Nephron progenitor cell (in vitro differentiated cells): ENCODE results near the gene CDK6.

Experiments used
- DNase-seq: peaks from one replicate; pipeline ENCODE4 v3.0.0; 2021
- H3K27ac Mint-ChIP-seq: 2 replicates; pipeline ENCODE4 v1.8.0; 2021; ENCODE audit warnings: mild to moderate bottlenecking, moderate library complexity, mixed read lengths
- H3K27me3 Mint-ChIP-seq: 2 replicates; pipeline ENCODE4 v1.8.0; 2021; ENCODE audit warnings: mild to moderate bottlenecking, low read depth, mixed read lengths; ENCODE audit not compliant: poor library complexity
- H3K36me3 Mint-ChIP-seq: 2 replicates; pipeline ENCODE4 v1.8.0; 2021; ENCODE audit warnings: low read depth, mixed read lengths
- H3K4me1 Mint-ChIP-seq: 2 replicates; pipeline ENCODE4 v1.8.0; 2021; ENCODE audit warnings: mixed read lengths
- H3K4me3 Mint-ChIP-seq: 2 replicates; pipeline ENCODE4 v1.8.0; 2021; ENCODE audit warnings: mild to moderate bottlenecking, moderate library complexity, mixed read lengths
- H3K9me3 Mint-ChIP-seq: 2 replicates; pipeline ENCODE4 v1.8.0; 2021; ENCODE audit warnings: mild to moderate bottlenecking, moderate library complexity, mixed read lengths
- CTCF ChIP-seq: fragments of 200-600 bp; sonication (generic); IDR thresholded peaks from 2 replicates; pipeline ENCODE4 v1.5.0; 2021; ENCODE audit warnings: antibody characterized with exemption

CDK6 gene

GRCh38 chr7:92624298-92624996 is 211.9 kb downstream of the CDK6 start:
- Mint-ChIP-seq H3K36me3 (peaks cover 47% of the 10 kb centered on the region), H3K4me1 (peaks cover 10% of the 10 kb centered on the region), H3K9me3 (peaks cover 25% of the 10 kb centered on the region), H3K4me3 (no peak overlapping the region), H3K27me3 (peaks cover 2% of the 10 kb centered on the region), H3K27ac (no peak overlapping the region)
- DNase-seq = no peak
- no peak for TF ChIP-seq CTCF

GRCh38 chr7:92623544-92623943 is 212.8 kb downstream of the CDK6 start:
- no peak for DNase-seq
- H3K36me3 Mint-ChIP-seq = peaks cover 39% of the 10 kb centered on the region
- H3K27me3 Mint-ChIP-seq = no peaks in the 10 kb centered on the region
- H3K27ac Mint-ChIP-seq = no peak overlapping the region
- peaks cover 10% of the 10 kb centered on the region for H3K4me1 Mint-ChIP-seq
- H3K9me3 Mint-ChIP-seq = peaks cover 18% of the 10 kb centered on the region
- H3K4me3 Mint-ChIP-seq = no peak overlapping the region
- TF ChIP-seq CTCF = no peak

- Mint-ChIP-seq H3K4me1 (peaks cover 10% of the 10 kb centered on the region), H3K4me3 (no peak overlapping the region), H3K27ac (no peak overlapping the region), H3K9me3 (peaks cover 13% of the 10 kb centered on the region), H3K36me3 (peaks cover 30% of the 10 kb centered on the region), H3K27me3 (no peaks in the 10 kb centered on the region)
- no peak for DNase-seq
- no peak for TF ChIP-seq CTCF
Measured at GRCh38 chr7:92622685-92623084, 213.7 kb downstream of the CDK6 start.

- Mint-ChIP-seq H3K27me3 (no peaks in the 10 kb centered on the region), H3K4me1 (peaks cover 10% of the 10 kb centered on the region), H3K27ac (no peak overlapping the region), H3K9me3 (peaks cover 8% of the 10 kb centered on the region), H3K36me3 (peaks cover 24% of the 10 kb centered on the region), H3K4me3 (no peak overlapping the region)
- no peak for TF ChIP-seq CTCF
- DNase-seq = no peak
Measured at GRCh38 chr7:92622030-92622429, 214.3 kb downstream of the CDK6 start.

GRCh38 chr7:92621561-92622023 is 214.8 kb downstream of the CDK6 start:
- Mint-ChIP-seq H3K27ac (no peak overlapping the region), H3K36me3 (peaks cover 21% of the 10 kb centered on the region)

More at GRCh38 chr7:92621561-92622023, 214.8 kb downstream of the CDK6 start:
- peaks cover 10% of the 10 kb centered on the region for H3K4me1 Mint-ChIP-seq
- peaks cover 8% of the 10 kb centered on the region for H3K9me3 Mint-ChIP-seq
- H3K27me3 Mint-ChIP-seq = no peaks in the 10 kb centered on the region
- TF ChIP-seq CTCF = no peak
- no peak for DNase-seq
- H3K4me3 Mint-ChIP-seq = no peak overlapping the region
